ENCODE results near the gene ACVRL1.

The ACVRL1 gene

GRCh38 chr12:51944608-51945233 lies 37.4 kb downstream of the ACVRL1 start:
- no peak for DNase-seq

- no peak for DNase-seq
Observed at GRCh38 chr12:51947246-51947996, 40.1 kb downstream of the ACVRL1 start.

- no peak for DNase-seq
Observed at GRCh38 chr12:51948066-51948465, 40.8 kb downstream of the ACVRL1 start.

GRCh38 chr12:51949342-51950030 lies 42.2 kb downstream of the ACVRL1 start:
- no peak for DNase-seq

- DNase-seq = no peak
Observed at GRCh38 chr12:51950682-51951198, 43.4 kb downstream of the ACVRL1 start.

- DNase-seq = peak; percentile 91
Observed at GRCh38 chr12:51951199-51951842, 44.0 kb downstream of the ACVRL1 start, which contains the start of gene ACVR1B. TSS of gene ACVR1B (plus strand) at chr12:51951699. CDS start at chr12:51951744, 45 bp downstream.

- no peak for DNase-seq
Observed at GRCh38 chr12:51951843-51952722, 44.8 kb downstream of the ACVRL1 start.

GRCh38 chr12:51953089-51953488 lies 45.8 kb downstream of the ACVRL1 start:
- DNase-seq = no peak

- DNase-seq = no peak
Observed at GRCh38 chr12:51953864-51954263, 46.6 kb downstream of the ACVRL1 start.

GRCh38 chr12:51954561-51955361 lies 47.5 kb downstream of the ACVRL1 start:
- no peak for DNase-seq

- no peak for DNase-seq
Observed at GRCh38 chr12:51955702-51956101, 48.4 kb downstream of the ACVRL1 start.

GRCh38 chr12:51958542-51958941 lies 51.2 kb downstream of the ACVRL1 start:
- no peak for DNase-seq

GRCh38 chr12:51959211-51959610 lies 51.9 kb downstream of the ACVRL1 start:
- DNase-seq = no peak

GRCh38 chr12:51959921-51960320 lies 52.6 kb downstream of the ACVRL1 start:
- no peak for DNase-seq

- no peak for DNase-seq
Observed at GRCh38 chr12:51960488-51960887, 53.2 kb downstream of the ACVRL1 start.

- no peak for DNase-seq
Observed at GRCh38 chr12:51960890-51961289, 53.6 kb downstream of the ACVRL1 start.

- DNase-seq = no peak
Observed at GRCh38 chr12:51961834-51962233, 54.5 kb downstream of the ACVRL1 start.

GRCh38 chr12:51962737-51963136 lies 55.4 kb downstream of the ACVRL1 start:
- DNase-seq = no peak

- no peak for DNase-seq
Observed at GRCh38 chr12:51963477-51963876, 56.2 kb downstream of the ACVRL1 start.

- no peak for DNase-seq
Observed at GRCh38 chr12:51969643-51970042, 62.3 kb downstream of the ACVRL1 start.
